ENCODE measurements around the gene TMEM191B.
"Not testable (repeated sequence)": the region's sequence is repeated elsewhere in the genome, so short reads cannot be mapped to it uniquely, and the experiment has no call there.

Gene TMEM191B

GRCh38 chr22:18527752-18528596 is at the start of gene TMEM191B:
TMEM191B (plus strand) TSS chr22:18527802; CDS start chr22:18527981, 179 bp downstream.
- DNase-seq (ENCODE audit: low read depth) = not testable (repeated sequence)

- DNase-seq (ENCODE audit: low read depth) = not testable (repeated sequence)
Observed at GRCh38 chr22:18496227-18496626, 31.4 kb upstream of the TMEM191B start.

- DNase-seq (ENCODE audit: low read depth) = not testable (repeated sequence)
Observed at GRCh38 chr22:18511327-18511726, 16.3 kb upstream of the TMEM191B start.

GRCh38 chr22:18512378-18512777 is 15.2 kb upstream of the TMEM191B start:
- DNase-seq (ENCODE audit: low read depth) = not testable (repeated sequence)

GRCh38 chr22:18513454-18513853 is 14.1 kb upstream of the TMEM191B start:
- not testable (repeated sequence) for DNase-seq (ENCODE audit: low read depth)

GRCh38 chr22:18518061-18518460 is 9.5 kb upstream of the TMEM191B start, which contains the start of gene GGTLC3:
GGTLC3 (minus strand) TSS chr22:18518161; CDS start chr22:18517897, 264 bp downstream.
- not testable (repeated sequence) for DNase-seq (ENCODE audit: low read depth)

GRCh38 chr22:18522762-18523161 is 4.8 kb upstream of the TMEM191B start:
- DNase-seq (ENCODE audit: low read depth) = not testable (repeated sequence)

- not testable (repeated sequence) for DNase-seq (ENCODE audit: low read depth)
Observed at GRCh38 chr22:18523328-18523727, 4.3 kb upstream of the TMEM191B start.

- DNase-seq (ENCODE audit: low read depth) = peak; percentile 89
Observed at GRCh38 chr22:18528597-18529415, 1.2 kb downstream of the TMEM191B start.

- not testable (repeated sequence) for DNase-seq (ENCODE audit: low read depth)
Observed at GRCh38 chr22:18529416-18530145, 2.0 kb downstream of the TMEM191B start.

GRCh38 chr22:18533633-18534032 is 6.0 kb downstream of the TMEM191B start:
- not testable (repeated sequence) for DNase-seq (ENCODE audit: low read depth)

GRCh38 chr22:18534315-18534714 is 6.7 kb downstream of the TMEM191B start:
- DNase-seq (ENCODE audit: low read depth) = not testable (repeated sequence)

GRCh38 chr22:18539994-18540393 is 12.4 kb downstream of the TMEM191B start:
- not testable (repeated sequence) for DNase-seq (ENCODE audit: low read depth)

GRCh38 chr22:18543400-18543799 is 15.8 kb downstream of the TMEM191B start:
- DNase-seq (ENCODE audit: low read depth) = not testable (repeated sequence)

GRCh38 chr22:18544615-18545014 is 17.0 kb downstream of the TMEM191B start:
- not testable (repeated sequence) for DNase-seq (ENCODE audit: low read depth)

- not testable (repeated sequence) for DNase-seq (ENCODE audit: low read depth)
Observed at GRCh38 chr22:18549458-18550179, 22.0 kb downstream of the TMEM191B start.

GRCh38 chr22:18551046-18551445 is 23.4 kb downstream of the TMEM191B start:
- DNase-seq (ENCODE audit: low read depth) = not testable (repeated sequence)

GRCh38 chr22:18552839-18553597 is 25.4 kb downstream of the TMEM191B start:
- not testable (repeated sequence) for DNase-seq (ENCODE audit: low read depth)

- not testable (repeated sequence) for DNase-seq (ENCODE audit: low read depth)
Observed at GRCh38 chr22:18554280-18555256, 27.0 kb downstream of the TMEM191B start.
